ENCODE data around the gene RIMS4.

DNA sequence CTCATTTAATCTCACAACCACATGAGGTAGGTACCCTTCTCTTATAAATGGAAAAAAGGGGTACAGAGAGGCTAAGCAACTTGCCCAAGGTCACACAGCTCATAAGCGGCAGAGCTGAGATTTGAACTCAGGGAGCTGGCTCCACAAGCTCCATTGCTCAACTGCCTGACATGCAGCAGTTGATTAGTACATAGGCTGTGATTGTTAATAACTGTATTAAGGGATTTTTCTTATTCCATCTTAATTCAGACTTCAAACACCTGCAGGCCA is 88.6 kb downstream of the RIMS4 start:
- TF ChIP-seq, protein P1, sequence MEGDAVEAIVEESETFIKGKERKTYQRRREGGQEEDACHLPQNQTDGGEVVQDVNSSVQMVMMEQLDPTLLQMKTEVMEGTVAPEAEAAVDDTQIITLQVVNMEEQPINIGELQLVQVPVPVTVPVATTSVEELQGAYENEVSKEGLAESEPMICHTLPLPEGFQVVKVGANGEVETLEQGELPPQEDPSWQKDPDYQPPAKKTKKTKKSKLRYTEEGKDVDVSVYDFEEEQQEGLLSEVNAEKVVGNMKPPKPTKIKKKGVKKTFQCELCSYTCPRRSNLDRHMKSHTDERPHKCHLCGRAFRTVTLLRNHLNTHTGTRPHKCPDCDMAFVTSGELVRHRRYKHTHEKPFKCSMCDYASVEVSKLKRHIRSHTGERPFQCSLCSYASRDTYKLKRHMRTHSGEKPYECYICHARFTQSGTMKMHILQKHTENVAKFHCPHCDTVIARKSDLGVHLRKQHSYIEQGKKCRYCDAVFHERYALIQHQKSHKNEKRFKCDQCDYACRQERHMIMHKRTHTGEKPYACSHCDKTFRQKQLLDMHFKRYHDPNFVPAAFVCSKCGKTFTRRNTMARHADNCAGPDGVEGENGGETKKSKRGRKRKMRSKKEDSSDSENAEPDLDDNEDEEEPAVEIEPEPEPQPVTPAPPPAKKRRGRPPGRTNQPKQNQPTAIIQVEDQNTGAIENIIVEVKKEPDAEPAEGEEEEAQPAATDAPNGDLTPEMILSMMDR (IDR thresholded peaks at IDR 0.05): no peak
- TF ChIP-seq POLR2A (IDR thresholded peaks at IDR 0.05) (no peak), EP300 (IDR thresholded peaks at IDR 0.05) (no peak)

Measured in ovary (tissue), 3 donors.